K562 (cell line): ENCODE results near the gene KLHL6. TPM values are rescaled to one million over a fixed set of nuclear protein-coding genes. Genes with fewer than 3 reads are reported as not detected.

ENCODE experiments used
- ATAC-seq: fragments of 200-7000 bp; cut with Tn5 transposase; 3 replicates; pipeline ENCODE4 v1.9.1; 2020; ENCODE audit warnings: moderate library complexity
- BruUV-seq: library from RNA; stranded (reverse); fragments of 400-500 nt; replicated peaks from 2 replicates; lab custom pipeline; 2021; lab: Mats Ljungman, UMichigan
- CTCF ChIA-PET: fragments of 300-600 bp; formaldehyde crosslinking; extraction: SDS; loops from one replicate; lab custom pipeline; 2021; ENCODE audit warnings: low intra/inter-chr PET ratio; lab: Yijun Ruan, JAX
- POLR2A ChIA-PET: fragments of 300-600, 350-650 bp; sonication (Branson Sonifier 250); formaldehyde crosslinking; extraction: SDS; loops from one replicate; lab custom pipeline; 2021; ENCODE audit warnings: antibody characterized with exemption, inconsistent platforms; lab: Yijun Ruan, JAX
- DNase-seq, 4 experiments: peaks; one replicate each; pipeline versions ENCODE4 v3.0.0 to v3.0.0-alpha.2; 2011 to 2018; ENCODE audit warnings: low spot score in 3 of 4, mixed read lengths in 3 of 4; ENCODE audit errors: extremely low read depth in 1 of 4
- FAIRE-seq: peaks from 2 replicates; lab custom pipeline; 2011; peaks lifted over from hg19 to GRCh38; lab: Jason Lieb, UNC
- H2AFZ ChIP-seq: 2 replicates; pipeline ENCODE4 v1.6.0; 2011; ENCODE audit warnings: low read depth, low read length, control low read depth, inconsistent platforms
- H3K27ac ChIP-seq: fragments of 200-600 bp; 3 replicates; pipeline ENCODE4 v1.8.0; 2011; ENCODE audit warnings: low read depth, mild to moderate bottlenecking, control low read depth, inconsistent platforms, low read length, moderate library complexity, mixed read lengths; ENCODE audit errors: extremely low read depth
- H3K27me3 ChIP-seq, 2 experiments: fragments of 300-600 bp in 1 of 2; 2 replicates in 1 of 2; 3 replicates in 1 of 2; pipeline versions ENCODE4 v1.6.0 to v1.8.0; 2011; ENCODE audit warnings: inconsistent platforms in 2 of 2, low read length in 2 of 2, mild to moderate bottlenecking in 1 of 2, mixed read lengths in 1 of 2, moderate library complexity in 1 of 2; ENCODE audit not compliant: control insufficient read depth in 2 of 2, insufficient read depth in 2 of 2
- H3K36me3 ChIP-seq: fragments of 300-600 bp; 3 replicates; pipeline ENCODE4 v1.8.0; 2011; ENCODE audit warnings: mild to moderate bottlenecking, low read length, inconsistent platforms; ENCODE audit not compliant: control insufficient read depth, insufficient read depth
- H3K4me1 ChIP-seq, 2 experiments: fragments of 200-600 bp in 1 of 2; replicated peaks in 1 of 2; 2 replicates in 1 of 2; 3 replicates in 1 of 2; pipeline versions ENCODE4 v1.5.1 to v1.8.0; 2011; ENCODE audit warnings: inconsistent platforms in 2 of 2, low read length in 2 of 2, mild to moderate bottlenecking in 1 of 2, mixed read lengths in 1 of 2, moderate library complexity in 1 of 2; ENCODE audit not compliant: control insufficient read depth in 2 of 2, insufficient read depth in 2 of 2
- H3K4me2 ChIP-seq: 2 replicates; pipeline ENCODE4 v1.6.1; 2011; ENCODE audit warnings: low read length, control low read depth, inconsistent platforms, mixed read lengths; ENCODE audit not compliant: insufficient read depth
- H3K4me3 ChIP-seq: fragments of 200-600 bp; sonication (generic), shearing (Covaris generic); 2 replicates; pipeline ENCODE4 v1.5.1; 2016; ENCODE audit warnings: control low read depth, inconsistent platforms
- H3K79me2 ChIP-seq: fragments of 200-600 bp; 3 replicates; pipeline ENCODE4 v1.8.0; 2011; ENCODE audit warnings: low read length, inconsistent platforms; ENCODE audit not compliant: control insufficient read depth, insufficient read depth
- H3K9ac ChIP-seq, 2 experiments: 2 replicates each; pipeline versions ENCODE4 v1.6.0 to v1.6.1; 2011; ENCODE audit warnings: low read depth in 2 of 2, low read length in 2 of 2, control low read depth in 1 of 2, inconsistent platforms in 1 of 2, mild to moderate bottlenecking in 1 of 2, mixed read lengths in 1 of 2; ENCODE audit not compliant: insufficient read depth in 1 of 2
- H3K9me1 ChIP-seq: one replicate; pipeline ENCODE4 v1.6.0; 2011; ENCODE audit warnings: inconsistent platforms, mild to moderate bottlenecking, low read length, moderate library complexity; ENCODE audit not compliant: control insufficient read depth, insufficient read depth
- H3K9me3 ChIP-seq: replicated peaks from 2 replicates; pipeline ENCODE4 v1.5.1; 2011; ENCODE audit warnings: low read depth, low read length, inconsistent platforms; ENCODE audit not compliant: control insufficient read depth, insufficient read depth
- H4K20me1 ChIP-seq: replicated peaks from 2 replicates; pipeline ENCODE4 v1.6.1; 2011; ENCODE audit warnings: low read length, inconsistent platforms, mixed read lengths; ENCODE audit not compliant: control insufficient read depth, insufficient read depth
- CC2D1A ChIP-seq: fragments of 450-650 bp; IDR thresholded peaks from 2 replicates; pipeline ENCODE4 v1.6.1; 2017; ENCODE audit warnings: mild to moderate bottlenecking
- CTBP1 ChIP-seq: fragments of 450-650 bp; IDR thresholded peaks from 2 replicates; pipeline ENCODE4 v1.6.1; 2016; ENCODE audit warnings: borderline replicate concordance
- SNRNP70 ChIP-seq: fragments of 200-400 bp; formaldehyde crosslinking; optimal IDR thresholded peaks from 2 replicates; pipeline ENCODE3; 2017; ENCODE audit warnings: low read depth, low read length
- SP2 ChIP-seq: IDR thresholded peaks from 2 replicates; pipeline ENCODE4 v1.6.1; 2011; ENCODE audit warnings: mild to moderate bottlenecking, low read depth, low read length, moderate library complexity; ENCODE audit not compliant: poor library complexity, severe bottlenecking; ENCODE audit errors: extremely low read depth
- SRSF9 ChIP-seq: fragments of 200-400 bp; formaldehyde crosslinking; IDR thresholded peaks from 2 replicates; pipeline ENCODE4 v1.6.1; 2017; ENCODE audit warnings: low read depth, low read length, borderline replicate concordance
- ZNF274 ChIP-seq: IDR thresholded peaks from 2 replicates; pipeline ENCODE4 v1.6.1; 2011; ENCODE audit warnings: low read depth, mild to moderate bottlenecking, low read length, moderate library complexity, borderline replicate concordance
- WGBS: fragments of 100-300 bp; shearing (Covaris generic); methylation state at CpG from one replicate; pipeline ENCODE4 v1.1.6; 2016; ENCODE audit warnings: low coverage, mixed read lengths; ENCODE audit not compliant: insufficient coverage; ENCODE audit errors: missing lambda C conversion rate; 5-methylcytosine and 5-hydroxymethylcytosine counted together
- in situ Hi-C: fragments of 300-500 bp; cut with MboI; formaldehyde crosslinking; loops from 4 replicates; pipeline ENCODE4 v1.15.0; 2018; ENCODE audit warnings: inconsistent platforms, mixed read lengths
- intact Hi-C: fragments of 100-400 bp; cut with micrococcal nuclease; formaldehyde crosslinking; loops from 2 replicates; pipeline ENCODE4 v1.14.2; 2022
- polyA plus RNA-seq, 8 experiments: library from polyadenylated mRNA; depleted of rRNA in 4 of 8; stranded (reverse) in 5 of 8; unstranded in 3 of 8; fragments of >200 nt; fragmentation: Nextera tagmentation in 2 of 8; fragmentation: Illumina TruSeq in 1 of 8; extraction: Ambion mirVana in 2 of 8; extraction: Trizol in 1 of 8; gene quantifications; 2 replicates each; pipeline versions ENCODE4 v1.2.1 to v1.2.3, GENCODE V29; 2011 to 2014; ENCODE audit warnings: inconsistent platforms in 1 of 8, missing spikeins in 1 of 8
- total RNA-seq, 7 experiments: library from RNA; depleted of rRNA in 6 of 7; stranded (reverse); fragments of >200 nt in 6 of 7; fragmentation: Illumina TruSeq in 2 of 7; extraction: Trizol in 2 of 7; gene quantifications; 2 replicates each; pipeline versions ENCODE4 v1.2.1 to v1.2.3, GENCODE V29; 2011 to 2021; ENCODE audit warnings: low replicate concordance in 1 of 7
- TF ChIP-seq, protein P1 (sequence below): fragments of 250-450 bp; sonication (Bioruptor Pico); IDR thresholded peaks from 2 replicates; pipeline ENCODE4 v1.4.0; 2020; ENCODE audit warnings: mild to moderate bottlenecking
- TF ChIP-seq, protein P2 (sequence below): fragments of 250-450 bp; sonication (Bioruptor Pico); IDR thresholded peaks from 2 replicates; pipeline ENCODE4 v1.8.0; 2022; ENCODE audit warnings: moderate library complexity, mild to moderate bottlenecking, inconsistent platforms
- TF ChIP-seq, protein P3 (sequence below), 2 experiments: fragments of 450-650 bp; conservative IDR thresholded peaks; 2 replicates each; pipeline ENCODE4 v1.6.1; 2017; ENCODE audit warnings: mild to moderate bottlenecking in 2 of 2, moderate library complexity in 2 of 2
- TF ChIP-seq, protein P4 (sequence below): sonication (generic); formaldehyde crosslinking; IDR thresholded peaks from 2 replicates; pipeline ENCODE4 v1.8.1; 2023; ENCODE audit warnings: mild to moderate bottlenecking, missing genetic modification reagents

Gene KLHL6
- total and polyA plus RNA-seq, 9 of the 15 experiments (the other 6 are each of a cell fraction or from before 2014, with no cell fraction given), result 0.18 to 2.1 (median 1.4) TPM

DNA sequence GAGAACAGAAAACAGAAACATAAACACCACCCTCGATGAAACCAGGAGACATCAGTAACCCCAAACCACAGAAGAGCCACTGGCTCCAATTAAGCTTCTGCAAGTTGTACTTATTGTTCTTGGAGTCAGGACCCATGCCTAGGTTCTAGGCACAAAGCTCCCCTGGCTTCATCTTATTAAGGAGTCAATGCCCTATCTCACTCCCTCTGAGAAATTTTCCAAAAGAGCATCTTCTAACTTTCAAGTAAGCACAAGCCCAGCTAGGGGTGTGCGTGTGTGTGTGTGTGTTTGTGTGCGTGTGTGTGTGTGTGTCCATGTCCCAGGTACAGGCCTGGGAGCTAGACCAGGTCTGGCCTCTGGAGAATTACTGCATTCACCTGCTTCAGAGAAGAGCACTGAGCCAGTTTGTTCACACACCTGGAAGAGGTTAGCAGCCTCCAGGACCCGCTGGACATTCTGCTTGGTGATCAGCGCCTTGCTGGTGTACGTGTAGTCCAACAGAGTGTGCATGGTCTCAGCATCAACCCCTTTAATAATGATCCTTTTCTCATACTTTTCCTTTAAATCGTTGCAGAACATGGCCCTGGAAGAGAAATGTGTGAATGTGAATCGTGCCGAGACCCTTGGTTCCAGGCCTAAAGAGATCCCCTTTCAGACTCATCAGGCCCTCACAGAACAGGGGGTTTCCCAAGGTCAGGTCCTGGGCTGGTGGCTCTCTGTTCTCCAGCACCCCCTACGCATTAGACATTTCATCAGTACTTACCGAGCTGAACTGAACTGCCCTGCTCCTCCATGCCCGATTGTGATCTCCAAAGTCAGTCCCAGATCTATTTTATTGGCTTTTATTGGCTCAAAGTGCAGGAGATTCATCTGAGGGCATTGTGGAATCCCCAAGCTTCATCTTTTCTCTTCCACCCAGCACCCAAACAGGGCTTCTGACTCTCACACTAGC lies 27.8 kb downstream of the KLHL6 start (continued):
- TF ChIP-seq, protein P1, sequence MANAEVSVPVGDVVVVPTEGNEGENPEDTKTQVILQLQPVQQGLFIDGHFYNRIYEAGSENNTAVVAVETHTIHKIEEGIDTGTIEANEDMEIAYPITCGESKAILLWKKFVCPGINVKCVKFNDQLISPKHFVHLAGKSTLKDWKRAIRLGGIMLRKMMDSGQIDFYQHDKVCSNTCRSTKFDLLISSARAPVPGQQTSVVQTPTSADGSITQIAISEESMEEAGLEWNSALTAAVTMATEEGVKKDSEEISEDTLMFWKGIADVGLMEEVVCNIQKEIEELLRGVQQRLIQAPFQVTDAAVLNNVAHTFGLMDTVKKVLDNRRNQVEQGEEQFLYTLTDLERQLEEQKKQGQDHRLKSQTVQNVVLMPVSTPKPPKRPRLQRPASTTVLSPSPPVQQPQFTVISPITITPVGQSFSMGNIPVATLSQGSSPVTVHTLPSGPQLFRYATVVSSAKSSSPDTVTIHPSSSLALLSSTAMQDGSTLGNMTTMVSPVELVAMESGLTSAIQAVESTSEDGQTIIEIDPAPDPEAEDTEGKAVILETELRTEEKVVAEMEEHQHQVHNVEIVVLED (CRISPR knock-in tag), result no peak
- no peak for TF ChIP-seq SRSF9

DNA sequence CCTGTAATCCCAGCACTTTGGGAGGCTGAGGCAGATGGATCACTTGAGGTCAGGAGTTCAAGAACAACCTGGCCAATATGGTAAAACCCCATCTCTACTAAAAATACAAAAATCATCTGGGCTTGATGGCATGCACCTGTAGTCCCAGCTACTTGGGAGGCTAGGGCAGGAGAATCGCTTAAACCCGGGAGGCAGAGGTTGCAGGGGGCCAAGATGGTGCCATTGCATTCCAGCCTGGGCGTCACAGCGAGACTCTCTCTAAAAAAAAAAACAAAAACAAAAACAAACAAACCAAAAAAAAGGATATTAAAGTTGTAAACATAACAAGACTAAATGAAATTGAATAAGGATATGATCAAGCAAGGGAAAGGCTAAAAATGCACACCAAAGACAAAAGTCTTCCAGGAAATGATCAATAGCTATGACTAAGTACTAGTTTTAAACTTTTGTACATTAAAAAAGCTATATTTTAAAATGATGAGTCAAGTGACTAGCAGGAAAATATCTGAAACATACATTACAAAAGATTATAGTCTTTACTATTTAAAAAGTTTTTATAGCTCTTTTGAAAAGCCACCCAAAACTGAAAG lies 28.6 kb downstream of the KLHL6 start:
- Histone ChIP-seq H3K79me2 (no peaks in the 10 kb centered on the region), H3K9ac (no peak overlapping the region)
- no peak for FAIRE-seq
- no peak for TF ChIP-seq CC2D1A
- TF ChIP-seq, protein P2, sequence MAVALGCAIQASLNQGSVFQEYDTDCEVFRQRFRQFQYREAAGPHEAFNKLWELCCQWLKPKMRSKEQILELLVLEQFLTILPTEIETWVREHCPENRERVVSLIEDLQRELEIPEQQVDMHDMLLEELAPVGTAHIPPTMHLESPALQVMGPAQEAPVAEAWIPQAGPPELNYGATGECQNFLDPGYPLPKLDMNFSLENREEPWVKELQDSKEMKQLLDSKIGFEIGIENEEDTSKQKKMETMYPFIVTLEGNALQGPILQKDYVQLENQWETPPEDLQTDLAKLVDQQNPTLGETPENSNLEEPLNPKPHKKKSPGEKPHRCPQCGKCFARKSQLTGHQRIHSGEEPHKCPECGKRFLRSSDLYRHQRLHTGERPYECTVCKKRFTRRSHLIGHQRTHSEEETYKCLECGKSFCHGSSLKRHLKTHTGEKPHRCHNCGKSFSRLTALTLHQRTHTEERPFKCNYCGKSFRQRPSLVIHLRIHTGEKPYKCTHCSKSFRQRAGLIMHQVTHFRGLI (CRISPR knock-in tag), result no peak
- no peak for TF ChIP-seq ZNF274
- TF ChIP-seq, protein P3, sequence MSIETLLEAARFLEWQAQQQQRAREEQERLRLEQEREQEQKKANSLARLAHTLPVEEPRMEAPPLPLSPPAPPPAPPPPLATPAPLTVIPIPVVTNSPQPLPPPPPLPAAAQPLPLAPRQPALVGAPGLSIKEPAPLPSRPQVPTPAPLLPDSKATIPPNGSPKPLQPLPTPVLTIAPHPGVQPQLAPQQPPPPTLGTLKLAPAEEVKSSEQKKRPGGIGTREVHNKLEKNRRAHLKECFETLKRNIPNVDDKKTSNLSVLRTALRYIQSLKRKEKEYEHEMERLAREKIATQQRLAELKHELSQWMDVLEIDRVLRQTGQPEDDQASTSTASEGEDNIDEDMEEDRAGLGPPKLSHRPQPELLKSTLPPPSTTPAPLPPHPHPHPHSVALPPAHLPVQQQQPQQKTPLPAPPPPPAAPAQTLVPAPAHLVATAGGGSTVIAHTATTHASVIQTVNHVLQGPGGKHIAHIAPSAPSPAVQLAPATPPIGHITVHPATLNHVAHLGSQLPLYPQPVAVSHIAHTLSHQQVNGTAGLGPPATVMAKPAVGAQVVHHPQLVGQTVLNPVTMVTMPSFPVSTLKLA (conservative IDR thresholded peaks at IDR 0.05), result no peak
- TF ChIP-seq SNRNP70, result no peak
- TF ChIP-seq, protein P4, sequence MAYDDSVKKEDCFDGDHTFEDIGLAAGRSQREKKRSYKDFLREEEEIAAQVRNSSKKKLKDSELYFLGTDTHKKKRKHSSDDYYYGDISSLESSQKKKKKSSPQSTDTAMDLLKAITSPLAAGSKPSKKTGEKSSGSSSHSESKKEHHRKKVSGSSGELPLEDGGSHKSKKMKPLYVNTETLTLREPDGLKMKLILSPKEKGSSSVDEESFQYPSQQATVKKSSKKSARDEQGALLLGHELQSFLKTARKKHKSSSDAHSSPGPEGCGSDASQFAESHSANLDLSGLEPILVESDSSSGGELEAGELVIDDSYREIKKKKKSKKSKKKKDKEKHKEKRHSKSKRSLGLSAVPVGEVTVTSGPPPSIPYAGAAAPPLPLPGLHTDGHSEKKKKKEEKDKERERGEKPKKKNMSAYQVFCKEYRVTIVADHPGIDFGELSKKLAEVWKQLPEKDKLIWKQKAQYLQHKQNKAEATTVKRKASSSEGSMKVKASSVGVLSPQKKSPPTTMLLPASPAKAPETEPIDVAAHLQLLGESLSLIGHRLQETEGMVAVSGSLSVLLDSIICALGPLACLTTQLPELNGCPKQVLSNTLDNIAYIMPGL (CRISPR knock-in tag), result no peak
- TF ChIP-seq SP2, result no peak
- TF ChIP-seq CTBP1, result no peak

More for the DNA sequence above, 28.6 kb downstream of the KLHL6 start:
- no peaks in the 10 kb centered on the region; a peak in 2 of 5 replicates for H3K4me1 ChIP-seq
- in situ Hi-C loops (no loop called here), intact Hi-C loops (no loop called here)
- 55% methylated on average over 4 of the region's 4 CpGs for WGBS
- H3K27ac ChIP-seq, result no peak overlapping the region
- DNase-seq (no peak), ATAC-seq (no peak)
- H3K9me3 ChIP-seq, result no peaks in the 10 kb centered on the region
- CTCF ChIA-PET, result no interaction called here
- H3K4me3 ChIP-seq, result no peak overlapping the region
- no peaks in the 10 kb centered on the region for H3K36me3 ChIP-seq
- H2AFZ ChIP-seq, result no peak overlapping the region
- POLR2A ChIA-PET, result interaction anchor here (0.8 to 2.5 kb wide), 3 partner anchors 11 to 339 kb away, joined by 3 to 10 read pairs (median 3); no protein-coding TSS in a partner anchor
- H3K4me2 ChIP-seq, result no peak overlapping the region
- H3K9me1 ChIP-seq, result no peaks in the 10 kb centered on the region
- no peaks in the 10 kb centered on the region for H3K27me3 ChIP-seq
- no peaks in the 10 kb centered on the region for H4K20me1 ChIP-seq
- BruUV-seq, result no TSS peak
